Gastroesophageal sphincter (tissue), 3 donors: ENCODE measurements around the gene DAND5.

Source experiments
- CTCF ChIP-seq, 4 experiments: fragments of 200-600 bp in 2 of 4; fragments of 450-650 bp in 2 of 4; sonication (generic) in 1 of 4; IDR thresholded peaks; one replicate each; pipeline ENCODE4 v1.5.1; 2017 to 2019; ENCODE audit warnings: antibody characterized with exemption in 4 of 4, mild to moderate bottlenecking in 2 of 4, moderate library complexity in 2 of 4
- POLR2AphosphoS5 ChIP-seq: sonication (generic); formaldehyde crosslinking; IDR thresholded peaks from one replicate; pipeline ENCODE4 v1.6.1; 2017; ENCODE audit warnings: antibody characterized with exemption

DNA sequence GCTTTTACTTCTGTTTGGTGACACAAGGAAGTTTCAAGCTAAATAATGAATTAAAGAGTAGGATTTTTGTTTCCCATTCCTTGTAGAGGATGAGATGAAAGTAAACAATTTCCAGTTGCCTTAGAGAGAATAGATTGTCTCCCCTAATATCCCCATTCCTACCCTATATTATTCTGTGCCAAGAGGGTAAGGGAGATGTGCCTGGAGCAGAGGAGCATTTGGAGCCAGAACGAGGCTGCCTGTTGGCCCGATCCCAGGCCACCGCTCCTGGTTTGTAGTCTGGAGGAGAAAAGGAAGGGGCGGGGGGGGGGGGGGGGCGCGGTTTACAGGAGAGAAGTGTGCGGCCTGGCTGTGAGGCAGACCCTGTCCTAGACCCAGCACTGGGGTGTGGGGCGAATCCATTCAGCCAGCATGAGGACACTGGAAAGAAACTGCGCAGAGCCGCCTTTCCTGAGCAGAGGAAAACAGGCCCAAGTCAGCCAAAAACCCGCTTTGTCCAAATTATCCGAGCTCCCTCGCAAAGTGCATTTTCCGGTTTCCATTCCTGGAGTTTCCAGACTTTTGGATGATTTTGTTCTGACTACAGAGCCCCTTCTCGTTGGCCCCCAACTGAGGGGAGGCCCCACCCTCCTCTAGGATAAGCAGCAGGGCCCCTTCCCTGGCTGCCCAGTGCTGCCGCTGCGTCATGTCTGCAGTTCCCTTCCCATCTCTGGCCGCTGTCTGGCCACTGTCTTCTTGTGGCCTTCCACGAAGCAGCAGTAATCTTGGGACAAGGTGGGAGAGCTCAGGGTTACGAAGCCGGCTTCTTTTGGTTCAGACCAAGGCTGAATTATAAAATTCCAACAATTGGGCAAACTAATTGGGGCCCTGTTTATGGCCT lies 48.9 kb downstream of the DAND5 start:
- TF ChIP-seq CTCF (IDR thresholded peaks at IDR 0.05) (no peak), POLR2AphosphoS5 (no peak)
